ENCODE results near the gene MYOM1.

The MYOM1 gene

DNA sequence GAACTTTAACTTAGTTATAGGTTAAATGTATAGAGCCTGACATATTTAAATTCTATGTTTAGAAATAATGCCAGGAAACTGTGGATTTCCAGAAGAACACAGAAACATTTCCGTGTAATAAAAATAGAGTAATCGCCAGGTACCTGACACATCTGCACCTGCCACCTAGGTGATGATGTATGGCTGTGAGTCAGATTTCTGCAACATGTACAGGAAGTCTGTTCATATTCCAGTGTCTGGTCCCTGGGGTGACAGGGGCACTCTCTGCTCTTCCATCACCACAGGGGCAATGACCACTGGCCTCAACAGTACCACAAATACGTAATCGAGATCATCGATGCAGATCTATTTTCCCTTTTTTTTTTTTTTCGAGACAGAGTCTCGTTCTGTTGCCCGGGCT lies 105.7 kb downstream of the MYOM1 start:
- no peak for TF ChIP-seq CTCF (conservative IDR thresholded peaks at IDR 0.05)
- TF ChIP-seq ZFX (IDR thresholded peaks at IDR 0.05) = no peak
- no peak overlapping the region for H3K27ac ChIP-seq

GRCh38 chr18:3111523-3112240 lies 108.1 kb downstream of the MYOM1 start:
- TF ChIP-seq ZFX (IDR thresholded peaks at IDR 0.05) (no peak), CTCF (conservative IDR thresholded peaks at IDR 0.05) (no peak)
- H3K27ac ChIP-seq = no peak overlapping the region

DNA sequence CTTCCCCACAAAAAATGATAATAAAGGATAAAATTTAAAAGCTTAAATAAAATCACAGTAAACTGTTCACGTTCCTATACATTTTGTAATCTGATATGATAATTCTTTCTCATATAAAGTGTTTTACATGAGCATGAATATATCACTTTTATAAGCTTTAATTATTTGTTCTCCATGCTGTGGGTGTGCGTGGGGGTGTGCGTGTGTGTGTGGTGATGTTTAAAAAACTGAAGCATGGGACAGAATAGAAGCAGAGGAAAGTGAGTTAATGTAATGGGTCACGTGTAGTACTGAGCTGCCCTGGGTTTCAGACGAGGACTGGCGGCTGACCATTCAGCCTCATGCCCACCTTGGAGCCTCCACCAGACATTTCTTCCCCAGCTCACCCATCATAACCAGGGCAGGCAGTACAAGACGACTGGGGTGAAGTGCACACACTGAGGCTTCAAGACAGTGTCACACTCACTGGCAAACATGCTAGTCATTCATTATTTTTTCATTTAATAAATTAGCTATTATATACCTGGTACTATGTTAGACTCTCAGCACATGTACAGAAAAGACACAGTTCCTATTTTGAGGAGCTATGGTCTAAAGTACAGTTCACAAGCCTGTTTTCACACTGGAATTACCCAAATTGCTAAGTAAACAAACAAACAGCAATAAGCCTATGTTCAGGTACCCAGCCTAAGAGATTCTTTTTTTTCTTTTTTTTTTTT lies 109.6 kb downstream of the MYOM1 start:
- no peak overlapping the region for H3K27ac ChIP-seq
- TF ChIP-seq CTCF (conservative IDR thresholded peaks at IDR 0.05) (no peak), ZFX (IDR thresholded peaks at IDR 0.05) (no peak)

DNA sequence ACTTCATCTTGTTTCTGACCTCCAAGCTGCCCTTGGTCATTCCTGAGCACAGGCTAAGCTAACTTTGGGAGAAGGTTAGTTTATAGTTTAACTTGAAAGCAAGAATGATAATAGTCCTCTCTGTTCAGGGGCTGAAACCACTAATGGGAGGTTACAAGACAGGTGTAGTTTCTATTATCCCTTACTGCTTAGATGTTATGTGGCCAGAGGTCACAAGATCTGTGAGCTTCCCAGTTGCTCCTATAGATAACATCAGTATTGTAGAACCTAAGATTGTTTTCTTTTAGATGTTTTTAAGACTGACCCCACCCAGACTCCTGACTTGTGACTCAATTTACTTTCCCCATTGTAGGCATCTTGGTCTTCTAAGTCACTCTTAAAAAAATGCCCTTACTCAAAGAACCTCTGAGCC lies 112.0 kb downstream of the MYOM1 start:
- no peak overlapping the region for H3K27ac ChIP-seq
- TF ChIP-seq ZFX (IDR thresholded peaks at IDR 0.05) (no peak), CTCF (conservative IDR thresholded peaks at IDR 0.05) (no peak)

DNA sequence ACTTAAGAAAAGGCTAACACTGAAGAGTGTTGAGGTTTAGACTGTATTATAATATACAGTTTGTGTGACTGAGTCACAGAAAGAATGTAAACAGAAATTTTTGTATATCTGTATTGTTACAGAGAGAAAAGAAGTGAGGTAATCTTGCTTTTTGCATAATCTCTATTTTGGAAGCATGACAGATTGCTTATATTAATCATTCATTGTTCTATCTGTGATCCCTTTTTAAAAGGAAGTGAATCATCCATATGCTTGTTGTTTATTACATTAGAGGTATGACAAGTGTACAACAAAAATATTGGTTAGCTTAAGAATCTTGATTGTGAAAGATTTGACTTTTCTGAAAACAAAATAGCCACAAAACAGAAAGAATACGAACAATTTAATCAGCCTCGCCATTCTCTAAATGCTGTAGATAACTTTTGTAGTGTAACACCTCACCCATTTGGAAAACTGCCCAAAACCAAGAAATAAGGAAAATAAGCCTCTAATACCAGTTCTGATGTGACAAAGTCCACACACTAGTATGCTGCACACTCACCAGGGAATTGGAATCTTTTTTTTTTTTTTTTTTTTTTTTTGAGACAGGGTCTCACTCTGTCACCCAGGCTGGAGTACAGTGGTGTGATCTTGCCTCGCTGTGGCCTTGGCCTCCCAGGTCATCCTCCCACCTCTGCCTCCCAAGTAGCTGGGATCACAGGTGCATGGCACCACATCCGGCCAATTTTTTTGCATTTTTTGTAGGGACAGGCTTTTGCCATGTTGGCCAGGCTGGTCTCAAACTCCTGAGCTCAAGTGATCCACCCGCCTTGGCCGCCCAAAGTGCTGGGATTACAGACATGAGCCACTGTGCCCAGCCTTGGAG lies 115.3 kb downstream of the MYOM1 start:
- TF ChIP-seq CTCF (conservative IDR thresholded peaks at IDR 0.05) = no peak
- TF ChIP-seq ZFX (IDR thresholded peaks at IDR 0.05) = no peak
- H3K27ac ChIP-seq = no peak overlapping the region

DNA sequence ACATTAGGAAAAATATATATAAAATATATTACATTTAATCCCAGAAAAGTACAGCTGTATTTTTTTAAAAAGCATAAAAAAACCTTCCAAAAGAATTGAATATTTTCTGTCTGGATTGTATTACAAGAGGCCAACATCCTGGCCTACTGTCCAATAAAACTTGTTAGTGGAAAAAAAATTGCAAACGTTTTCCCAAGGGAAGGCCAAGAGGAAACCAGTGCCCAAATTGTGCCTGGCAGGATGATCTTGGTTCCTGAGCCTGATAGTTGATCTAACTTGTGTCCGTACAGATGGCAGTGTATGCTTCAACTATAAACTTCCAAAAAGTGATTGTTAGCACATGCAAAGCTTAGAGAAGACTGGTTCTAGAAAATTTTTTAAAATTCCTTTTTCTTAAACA lies 116.2 kb downstream of the MYOM1 start:
- H3K27ac ChIP-seq = no peak overlapping the region
- TF ChIP-seq ZFX (IDR thresholded peaks at IDR 0.05) (no peak), CTCF (conservative IDR thresholded peaks at IDR 0.05) (no peak)

- H3K27ac ChIP-seq = no peak overlapping the region
- TF ChIP-seq ZFX (IDR thresholded peaks at IDR 0.05) (no peak), CTCF (conservative IDR thresholded peaks at IDR 0.05) (no peak)
Measured at GRCh38 chr18:3102983-3103382, 116.8 kb downstream of the MYOM1 start.
